Raji (cell line): ENCODE measurements around the gene SMARCC1.

Source experiments
- POLR2A ChIP-seq: IDR thresholded peaks from 2 replicates; pipeline ENCODE4 v1.6.1; 2011; ENCODE audit warnings: low read depth, low read length, control low read depth; ENCODE audit not compliant: insufficient read depth

Gene SMARCC1

GRCh38 chr3:47594792-47595191 is 186.9 kb downstream of the SMARCC1 start:
- TF ChIP-seq POLR2A: no peak

- no peak for TF ChIP-seq POLR2A
These were observed 189.5 kb downstream of the SMARCC1 start for GRCh38 chr3:47592066-47592795.

DNA sequence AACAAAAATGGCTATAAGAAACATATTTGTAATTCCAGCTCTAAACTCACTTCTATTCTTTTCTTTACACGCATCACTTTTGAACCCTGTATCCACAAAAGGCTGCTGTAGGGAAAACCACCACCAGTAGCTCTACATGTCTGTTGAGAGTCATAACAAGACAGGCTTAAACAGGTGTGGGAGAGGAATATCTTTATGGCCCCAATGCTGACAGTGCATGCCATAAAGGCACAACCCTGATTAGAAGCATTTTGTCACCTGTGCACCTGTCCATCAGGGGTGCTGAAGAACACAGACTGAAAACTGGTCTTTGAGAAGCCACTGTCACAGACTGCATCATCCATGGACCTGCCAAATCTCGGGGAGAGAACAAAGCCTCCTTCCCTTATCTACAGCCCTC is 191.5 kb downstream of the SMARCC1 start:
- no peak for TF ChIP-seq POLR2A

- TF ChIP-seq POLR2A: no peak
These were observed 193.1 kb downstream of the SMARCC1 start for GRCh38 chr3:47588587-47588986.

DNA sequence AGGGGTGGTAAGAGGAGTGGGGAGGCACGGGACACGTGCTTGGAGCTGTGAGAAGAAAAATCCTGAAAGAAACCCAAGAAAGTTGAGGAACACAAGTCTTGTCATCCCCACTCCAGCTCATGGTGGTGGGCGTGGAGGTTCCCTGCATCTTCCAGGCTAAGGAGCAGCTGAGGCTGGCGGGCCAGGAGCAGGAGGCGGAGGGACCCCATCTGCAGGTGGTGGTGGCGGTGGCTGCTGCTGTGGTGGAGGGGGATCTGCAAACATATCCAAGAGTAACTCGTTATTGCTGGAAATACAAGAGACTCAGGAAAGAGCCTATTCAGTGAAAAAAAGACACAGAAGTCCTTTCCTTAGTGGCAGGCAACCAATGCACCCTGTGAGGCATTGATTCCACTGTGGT is 193.6 kb downstream of the SMARCC1 start:
- no peak for TF ChIP-seq POLR2A

- TF ChIP-seq POLR2A: no peak
These were observed 194.9 kb downstream of the SMARCC1 start for GRCh38 chr3:47586746-47587145.

- TF ChIP-seq POLR2A: no peak
These were observed 198.2 kb downstream of the SMARCC1 start for GRCh38 chr3:47583320-47584075.

GRCh38 chr3:47581835-47582234 is 199.9 kb downstream of the SMARCC1 start:
- no peak for TF ChIP-seq POLR2A

- no peak for TF ChIP-seq POLR2A
These were observed 200.3 kb downstream of the SMARCC1 start for GRCh38 chr3:47581422-47581821.

DNA sequence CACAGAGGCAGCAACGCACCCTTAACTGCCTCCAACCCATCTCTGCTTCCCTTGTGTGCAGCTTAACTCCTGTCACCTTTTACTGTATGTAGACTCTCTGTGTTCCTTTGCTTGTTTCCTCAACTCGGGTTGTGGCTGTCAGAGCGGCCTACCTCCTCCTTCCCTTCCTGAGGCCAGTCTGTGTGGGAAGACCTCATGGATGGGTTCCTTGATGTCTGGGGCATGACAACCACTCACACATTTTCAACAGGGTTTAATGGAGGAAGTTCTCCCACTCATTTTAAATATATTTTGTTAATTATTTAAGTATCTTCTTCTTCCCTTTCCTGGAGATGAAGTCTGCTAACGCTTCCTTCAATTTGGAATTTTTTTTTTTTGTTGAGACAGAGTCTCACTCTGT is 201.2 kb downstream of the SMARCC1 start:
- TF ChIP-seq POLR2A: no peak

DNA sequence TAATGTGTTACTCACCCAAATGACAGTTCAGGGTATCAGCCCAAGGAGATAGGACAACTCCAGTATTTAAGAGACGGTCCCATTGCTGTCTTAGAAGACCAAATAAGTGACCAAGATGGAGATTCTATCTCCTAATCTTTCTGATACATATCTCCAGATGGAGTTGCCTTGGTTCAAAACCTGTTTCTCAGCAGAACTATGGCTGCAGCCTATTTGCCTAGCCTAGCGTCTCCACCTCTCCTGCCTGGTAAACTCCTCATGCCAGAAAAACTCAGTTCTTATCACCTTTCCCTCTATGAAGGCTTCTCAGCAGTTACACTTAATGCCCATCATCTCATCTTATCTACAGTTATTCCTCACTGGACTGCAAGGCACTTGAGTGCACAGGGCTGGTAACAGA is 201.8 kb downstream of the SMARCC1 start:
- TF ChIP-seq POLR2A: no peak

- TF ChIP-seq POLR2A: no peak
These were observed 202.7 kb downstream of the SMARCC1 start, which contains the start of gene CSPG5 for GRCh38 chr3:47578691-47579632. TSS of gene CSPG5 (minus strand) at chr3:47578865. CDS start at chr3:47578693, 172 bp downstream.

GRCh38 chr3:47578119-47578632 is 203.5 kb downstream of the SMARCC1 start:
- no peak for TF ChIP-seq POLR2A

DNA sequence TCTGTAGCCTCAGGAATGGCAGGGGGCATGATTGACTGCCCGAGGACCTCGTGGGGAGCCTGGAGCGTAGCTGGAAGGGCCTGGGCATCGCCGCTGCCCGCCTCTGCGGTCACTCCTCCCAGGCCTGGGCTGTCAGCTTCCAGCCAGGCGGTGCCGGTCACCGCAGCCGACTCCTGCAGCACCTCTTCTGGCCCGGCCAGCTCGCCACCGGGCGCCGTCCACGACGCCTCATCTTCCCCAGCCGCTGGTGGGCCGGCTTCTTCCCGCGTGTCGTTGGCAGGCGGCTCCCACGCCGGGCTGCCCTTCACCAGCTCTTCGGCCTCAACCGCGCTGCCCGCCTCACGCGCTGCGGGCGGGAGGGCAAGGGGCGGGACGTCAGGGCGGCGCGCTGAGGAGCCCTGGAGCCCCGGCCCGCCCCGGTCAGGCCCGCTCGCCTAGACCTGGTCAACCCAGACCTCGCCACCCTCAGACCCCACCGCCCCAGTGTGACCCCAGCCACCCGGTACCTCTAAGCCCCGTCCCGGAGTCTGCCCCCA is 204.0 kb downstream of the SMARCC1 start:
- TF ChIP-seq POLR2A: no peak
